ENCODE measurements around the gene CSF1R.

Gene CSF1R

GRCh38 chr5:150009671-150010387 is 76.5 kb downstream of the CSF1R start:
- H3K9ac ChIP-seq (ENCODE audit: low read length): no peak overlapping the region
- no peaks in the 10 kb centered on the region for H3K27me3 ChIP-seq (ENCODE audit: low read depth, low read length)
- no peak overlapping the region for H2AFZ ChIP-seq (ENCODE audit: low read depth, low read length)
- H3K4me1 ChIP-seq (ENCODE audit: low read length): no peaks in the 10 kb centered on the region
- TF ChIP-seq, protein P1, sequence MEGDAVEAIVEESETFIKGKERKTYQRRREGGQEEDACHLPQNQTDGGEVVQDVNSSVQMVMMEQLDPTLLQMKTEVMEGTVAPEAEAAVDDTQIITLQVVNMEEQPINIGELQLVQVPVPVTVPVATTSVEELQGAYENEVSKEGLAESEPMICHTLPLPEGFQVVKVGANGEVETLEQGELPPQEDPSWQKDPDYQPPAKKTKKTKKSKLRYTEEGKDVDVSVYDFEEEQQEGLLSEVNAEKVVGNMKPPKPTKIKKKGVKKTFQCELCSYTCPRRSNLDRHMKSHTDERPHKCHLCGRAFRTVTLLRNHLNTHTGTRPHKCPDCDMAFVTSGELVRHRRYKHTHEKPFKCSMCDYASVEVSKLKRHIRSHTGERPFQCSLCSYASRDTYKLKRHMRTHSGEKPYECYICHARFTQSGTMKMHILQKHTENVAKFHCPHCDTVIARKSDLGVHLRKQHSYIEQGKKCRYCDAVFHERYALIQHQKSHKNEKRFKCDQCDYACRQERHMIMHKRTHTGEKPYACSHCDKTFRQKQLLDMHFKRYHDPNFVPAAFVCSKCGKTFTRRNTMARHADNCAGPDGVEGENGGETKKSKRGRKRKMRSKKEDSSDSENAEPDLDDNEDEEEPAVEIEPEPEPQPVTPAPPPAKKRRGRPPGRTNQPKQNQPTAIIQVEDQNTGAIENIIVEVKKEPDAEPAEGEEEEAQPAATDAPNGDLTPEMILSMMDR (IDR thresholded peaks at IDR 0.05; ENCODE audit: low read depth, low read length): no peak
- no peak for TF ChIP-seq EZH2phosphoT487 (IDR thresholded peaks at IDR 0.05; ENCODE audit: low read depth)
- H3K4me2 ChIP-seq (ENCODE audit: low read length): no peak overlapping the region
- H3K9me3 ChIP-seq (ENCODE audit: insufficient read depth, low read length): no peaks in the 10 kb centered on the region
- no peak overlapping the region for H3K27ac ChIP-seq (ENCODE audit: low read length)
- no peaks in the 10 kb centered on the region for H4K20me1 ChIP-seq (ENCODE audit: insufficient read depth, low read length)
- H3K36me3 ChIP-seq (replicated peaks; ENCODE audit: low read depth, low read length): peaks cover 47% of the 10 kb centered on the region
- H3K79me2 ChIP-seq (ENCODE audit: low read length): peaks cover 13% of the 10 kb centered on the region
- no peak overlapping the region for H3K4me3 ChIP-seq (ENCODE audit: low read length)

DNA sequence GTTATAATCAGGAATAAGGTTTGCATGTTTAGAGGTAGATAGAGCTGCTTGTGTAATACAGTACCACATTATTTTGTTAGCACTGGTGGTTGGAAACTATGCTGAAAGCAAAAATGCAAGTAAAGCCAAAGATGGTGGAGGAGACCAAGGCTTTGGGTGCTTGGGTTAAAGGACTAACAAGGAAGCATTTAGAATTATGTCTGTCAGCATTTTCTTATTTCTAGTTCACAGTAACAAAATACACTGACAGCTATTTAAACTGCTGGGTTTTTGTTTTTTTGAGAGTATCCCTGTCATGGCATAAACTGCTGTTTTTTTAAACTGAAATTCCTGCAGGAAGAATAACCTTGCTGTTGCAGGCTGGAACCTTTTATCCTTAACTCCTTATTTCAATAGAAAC is 79.3 kb downstream of the CSF1R start:
- Histone ChIP-seq H3K36me3 (replicated peaks; ENCODE audit: low read depth, low read length) (peaks cover 28% of the 10 kb centered on the region), H3K27me3 (ENCODE audit: low read depth, low read length) (no peaks in the 10 kb centered on the region), H3K4me1 (ENCODE audit: low read length) (peaks cover 8% of the 10 kb centered on the region), H3K27ac (ENCODE audit: low read length) (no peak overlapping the region), H2AFZ (ENCODE audit: low read depth, low read length) (no peak overlapping the region), H3K4me3 (ENCODE audit: low read length) (no peak overlapping the region), H3K4me2 (ENCODE audit: low read length) (no peak overlapping the region), H3K9ac (ENCODE audit: low read length) (no peak overlapping the region), H3K9me3 (ENCODE audit: insufficient read depth, low read length) (no peaks in the 10 kb centered on the region), H3K79me2 (ENCODE audit: low read length) (peaks cover 36% of the 10 kb centered on the region), H4K20me1 (ENCODE audit: insufficient read depth, low read length) (peaks cover 7% of the 10 kb centered on the region; the same call in 1 of the 2 replicates)
- TF ChIP-seq EZH2phosphoT487 (IDR thresholded peaks at IDR 0.05; ENCODE audit: low read depth): no peak
- TF ChIP-seq, protein P1 (IDR thresholded peaks at IDR 0.05; ENCODE audit: low read depth, low read length): no peak

DNA sequence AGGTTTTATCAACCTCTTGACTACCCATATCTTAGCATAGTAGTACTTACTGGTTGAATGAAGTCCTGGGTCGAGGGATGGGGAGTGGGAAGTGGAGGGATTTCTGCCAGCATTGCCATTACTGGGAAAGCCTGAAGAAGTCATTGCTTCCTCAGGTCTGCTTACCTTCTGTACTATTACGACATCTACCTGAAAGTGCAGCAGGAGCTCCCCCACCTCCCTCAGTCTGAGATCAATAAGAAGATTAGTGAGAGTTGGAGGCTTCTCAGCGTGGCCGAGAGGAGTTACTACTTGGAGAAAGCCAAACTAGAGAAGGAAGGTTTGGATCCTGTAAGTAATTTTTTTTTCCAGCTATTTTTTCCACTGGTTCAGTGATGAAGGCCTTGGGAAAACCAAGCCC is 80.0 kb downstream of the CSF1R start:
- Histone ChIP-seq H3K4me1 (ENCODE audit: low read length) (peaks cover 11% of the 10 kb centered on the region), H3K4me2 (ENCODE audit: low read length) (no peak overlapping the region), H4K20me1 (ENCODE audit: insufficient read depth, low read length) (peaks cover 12% of the 10 kb centered on the region; the same call in 1 of the 2 replicates), H3K9me3 (ENCODE audit: insufficient read depth, low read length) (no peaks in the 10 kb centered on the region), H3K9ac (ENCODE audit: low read length) (no peak overlapping the region), H3K27ac (ENCODE audit: low read length) (no peak overlapping the region), H3K4me3 (ENCODE audit: low read length) (no peak overlapping the region), H3K36me3 (replicated peaks; ENCODE audit: low read depth, low read length) (peaks cover 26% of the 10 kb centered on the region), H2AFZ (ENCODE audit: low read depth, low read length) (no peak overlapping the region), H3K79me2 (ENCODE audit: low read length) (peaks cover 43% of the 10 kb centered on the region), H3K27me3 (ENCODE audit: low read depth, low read length) (no peaks in the 10 kb centered on the region)
- TF ChIP-seq, protein P1 (IDR thresholded peaks at IDR 0.05; ENCODE audit: low read depth, low read length): no peak
